ENCODE data around the gene PRKAA1.
"Not testable (repeated sequence)": the region's sequence is repeated elsewhere in the genome, so short reads cannot be mapped to it uniquely, and the experiment has no call there.

The PRKAA1 gene

GRCh38 chr5:40734986-40735385 is 63.2 kb downstream of the PRKAA1 start:
- FAIRE-seq (no peak), DNase-seq (ENCODE audit: low spot score) (no peak)

GRCh38 chr5:40733879-40734563 is 64.2 kb downstream of the PRKAA1 start:
- FAIRE-seq (no peak), DNase-seq (ENCODE audit: low spot score) (no peak)

- DNase-seq (ENCODE audit: low spot score), result no peak
- no peak for FAIRE-seq
Observed at GRCh38 chr5:40733434-40733833, 64.7 kb downstream of the PRKAA1 start.

- DNase-seq (ENCODE audit: low spot score); FAIRE-seq: not testable (repeated sequence)
Observed at GRCh38 chr5:40722497-40722911, 75.7 kb downstream of the PRKAA1 start.

- FAIRE-seq (no peak), DNase-seq (ENCODE audit: low spot score) (no peak)
Observed at GRCh38 chr5:40720069-40720468, 78.1 kb downstream of the PRKAA1 start.

- FAIRE-seq, result peak; percentile 9
- no peak for DNase-seq (ENCODE audit: low spot score)
Observed at GRCh38 chr5:40717281-40717680, 80.9 kb downstream of the PRKAA1 start.

- FAIRE-seq (no peak), DNase-seq (ENCODE audit: low spot score) (no peak)
Observed at GRCh38 chr5:40716590-40716989, 81.6 kb downstream of the PRKAA1 start.

- FAIRE-seq, result no peak
- DNase-seq (ENCODE audit: low spot score), result peak; percentile 35
Observed at GRCh38 chr5:40716000-40716399, 82.2 kb downstream of the PRKAA1 start.

GRCh38 chr5:40714001-40714400 is 84.2 kb downstream of the PRKAA1 start:
- DNase-seq (ENCODE audit: low spot score) (no peak), FAIRE-seq (no peak)

- DNase-seq (ENCODE audit: low spot score); FAIRE-seq: not testable (repeated sequence)
Observed at GRCh38 chr5:40710575-40710974, 87.6 kb downstream of the PRKAA1 start.
